ENCODE results near the gene CRELD2. TPM values are rescaled to one million over a fixed set of nuclear protein-coding genes. Genes with fewer than 3 reads are reported as not detected.

Gene CRELD2
- total RNA-seq, 1 donor from 2014 or later: 24.9 TPM

DNA sequence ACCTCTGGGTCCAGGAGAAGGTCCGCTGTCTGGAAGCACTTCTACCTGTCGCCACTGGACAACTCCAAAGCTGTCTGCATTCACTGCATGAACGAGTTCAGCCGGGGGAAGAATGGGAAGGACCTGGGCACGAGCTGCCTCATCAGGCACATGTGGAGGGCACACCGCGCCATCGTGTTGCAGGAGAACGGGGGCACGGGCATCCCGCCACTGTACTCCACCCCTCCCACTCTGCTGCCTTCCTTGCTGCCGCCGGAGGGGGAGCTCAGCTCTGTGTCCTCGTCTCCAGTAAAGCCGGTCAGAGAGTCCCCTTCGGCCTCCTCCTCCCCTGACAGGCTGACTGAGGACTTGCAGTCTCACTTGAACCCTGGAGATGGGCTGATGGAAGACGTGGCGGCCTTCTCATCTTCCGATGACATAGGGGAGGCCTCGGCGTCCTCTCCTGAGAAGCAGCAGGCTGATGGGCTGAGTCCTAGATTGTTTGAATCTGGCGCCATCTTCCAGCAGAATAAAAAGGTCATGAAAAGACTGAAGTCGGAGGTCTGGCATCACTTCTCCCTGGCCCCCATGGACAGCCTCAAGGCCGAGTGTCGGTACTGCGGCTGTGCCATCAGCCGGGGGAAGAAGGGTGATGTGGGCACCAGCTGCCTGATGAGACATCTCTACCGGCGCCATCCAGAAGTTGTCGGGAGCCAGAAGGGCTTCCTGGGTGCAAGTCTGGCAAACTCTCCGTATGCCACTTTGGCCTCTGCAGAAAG is 33.8 kb upstream of the CRELD2 start:
- peaks cover 27% of the 10 kb centered on the region for H3K4me1 Mint-ChIP-seq (ENCODE audit: low read depth, unreplicated experiment)
- H3K27me3 Mint-ChIP-seq (ENCODE audit: unreplicated experiment): peaks cover 10% of the 10 kb centered on the region
- no peak overlapping the region for H3K4me3 Mint-ChIP-seq (ENCODE audit: unreplicated experiment)
- peaks cover 39% of the 10 kb centered on the region for H3K36me3 Mint-ChIP-seq (ENCODE audit: unreplicated experiment)
- no peak overlapping the region for H3K27ac Mint-ChIP-seq (ENCODE audit: unreplicated experiment)
- TF ChIP-seq, protein P1, sequence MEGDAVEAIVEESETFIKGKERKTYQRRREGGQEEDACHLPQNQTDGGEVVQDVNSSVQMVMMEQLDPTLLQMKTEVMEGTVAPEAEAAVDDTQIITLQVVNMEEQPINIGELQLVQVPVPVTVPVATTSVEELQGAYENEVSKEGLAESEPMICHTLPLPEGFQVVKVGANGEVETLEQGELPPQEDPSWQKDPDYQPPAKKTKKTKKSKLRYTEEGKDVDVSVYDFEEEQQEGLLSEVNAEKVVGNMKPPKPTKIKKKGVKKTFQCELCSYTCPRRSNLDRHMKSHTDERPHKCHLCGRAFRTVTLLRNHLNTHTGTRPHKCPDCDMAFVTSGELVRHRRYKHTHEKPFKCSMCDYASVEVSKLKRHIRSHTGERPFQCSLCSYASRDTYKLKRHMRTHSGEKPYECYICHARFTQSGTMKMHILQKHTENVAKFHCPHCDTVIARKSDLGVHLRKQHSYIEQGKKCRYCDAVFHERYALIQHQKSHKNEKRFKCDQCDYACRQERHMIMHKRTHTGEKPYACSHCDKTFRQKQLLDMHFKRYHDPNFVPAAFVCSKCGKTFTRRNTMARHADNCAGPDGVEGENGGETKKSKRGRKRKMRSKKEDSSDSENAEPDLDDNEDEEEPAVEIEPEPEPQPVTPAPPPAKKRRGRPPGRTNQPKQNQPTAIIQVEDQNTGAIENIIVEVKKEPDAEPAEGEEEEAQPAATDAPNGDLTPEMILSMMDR (IDR thresholded peaks at IDR 0.05; ENCODE audit: partially characterized antibody, unreplicated experiment): no peak
- peaks cover 25% of the 10 kb centered on the region for H3K9me3 Mint-ChIP-seq (ENCODE audit: unreplicated experiment)
- no peak for DNase-seq

DNA sequence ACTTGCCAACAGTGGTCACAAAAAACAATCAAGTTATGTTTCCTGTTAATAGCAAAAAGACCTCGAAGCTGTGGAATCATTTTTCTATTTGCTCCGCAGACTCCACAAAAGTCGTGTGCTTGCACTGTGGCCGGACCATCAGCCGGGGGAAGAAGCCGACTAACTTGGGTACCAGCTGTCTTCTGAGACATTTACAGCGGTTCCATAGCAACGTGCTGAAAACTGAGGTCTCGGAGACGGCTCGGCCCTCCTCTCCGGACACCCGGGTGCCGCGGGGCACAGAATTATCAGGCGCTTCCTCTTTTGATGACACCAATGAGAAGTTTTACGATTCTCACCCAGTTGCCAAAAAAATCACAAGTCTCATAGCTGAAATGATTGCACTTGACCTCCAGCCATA is 33.2 kb upstream of the CRELD2 start:
- Mint-ChIP-seq H3K36me3 (ENCODE audit: unreplicated experiment) (peaks cover 40% of the 10 kb centered on the region), H3K27me3 (ENCODE audit: unreplicated experiment) (peaks cover 12% of the 10 kb centered on the region), H3K4me1 (ENCODE audit: low read depth, unreplicated experiment) (peaks cover 22% of the 10 kb centered on the region), H3K4me3 (ENCODE audit: unreplicated experiment) (no peak overlapping the region), H3K27ac (ENCODE audit: unreplicated experiment) (no peak overlapping the region), H3K9me3 (ENCODE audit: unreplicated experiment) (peaks cover 23% of the 10 kb centered on the region)
- no peak for DNase-seq
- TF ChIP-seq, protein P1 (IDR thresholded peaks at IDR 0.05; ENCODE audit: partially characterized antibody, unreplicated experiment): no peak

DNA sequence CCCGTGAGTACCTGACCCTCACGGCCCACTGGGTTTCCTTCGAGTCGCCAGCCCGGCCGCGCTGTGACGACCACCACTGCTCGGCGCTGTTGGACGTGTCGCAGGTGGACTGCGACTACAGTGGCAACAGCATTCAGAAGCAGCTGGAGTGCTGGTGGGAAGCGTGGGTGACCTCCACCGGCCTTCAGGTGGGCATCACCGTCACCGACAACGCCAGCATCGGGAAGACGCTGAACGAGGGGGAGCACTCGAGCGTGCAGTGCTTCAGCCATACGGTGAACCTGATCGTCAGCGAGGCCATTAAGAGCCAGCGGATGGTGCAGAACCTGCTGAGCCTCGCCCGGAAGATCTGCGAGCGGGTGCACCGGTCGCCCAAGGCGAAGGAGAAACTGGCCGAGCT is 32.6 kb upstream of the CRELD2 start:
- Mint-ChIP-seq H3K36me3 (ENCODE audit: unreplicated experiment) (peaks cover 40% of the 10 kb centered on the region), H3K4me3 (ENCODE audit: unreplicated experiment) (no peak overlapping the region), H3K9me3 (ENCODE audit: unreplicated experiment) (peaks cover 21% of the 10 kb centered on the region), H3K27ac (ENCODE audit: unreplicated experiment) (no peak overlapping the region), H3K27me3 (ENCODE audit: unreplicated experiment) (peaks cover 12% of the 10 kb centered on the region), H3K4me1 (ENCODE audit: low read depth, unreplicated experiment) (peaks cover 19% of the 10 kb centered on the region)
- TF ChIP-seq, protein P1 (IDR thresholded peaks at IDR 0.05; ENCODE audit: partially characterized antibody, unreplicated experiment): no peak
- no peak for DNase-seq

DNA sequence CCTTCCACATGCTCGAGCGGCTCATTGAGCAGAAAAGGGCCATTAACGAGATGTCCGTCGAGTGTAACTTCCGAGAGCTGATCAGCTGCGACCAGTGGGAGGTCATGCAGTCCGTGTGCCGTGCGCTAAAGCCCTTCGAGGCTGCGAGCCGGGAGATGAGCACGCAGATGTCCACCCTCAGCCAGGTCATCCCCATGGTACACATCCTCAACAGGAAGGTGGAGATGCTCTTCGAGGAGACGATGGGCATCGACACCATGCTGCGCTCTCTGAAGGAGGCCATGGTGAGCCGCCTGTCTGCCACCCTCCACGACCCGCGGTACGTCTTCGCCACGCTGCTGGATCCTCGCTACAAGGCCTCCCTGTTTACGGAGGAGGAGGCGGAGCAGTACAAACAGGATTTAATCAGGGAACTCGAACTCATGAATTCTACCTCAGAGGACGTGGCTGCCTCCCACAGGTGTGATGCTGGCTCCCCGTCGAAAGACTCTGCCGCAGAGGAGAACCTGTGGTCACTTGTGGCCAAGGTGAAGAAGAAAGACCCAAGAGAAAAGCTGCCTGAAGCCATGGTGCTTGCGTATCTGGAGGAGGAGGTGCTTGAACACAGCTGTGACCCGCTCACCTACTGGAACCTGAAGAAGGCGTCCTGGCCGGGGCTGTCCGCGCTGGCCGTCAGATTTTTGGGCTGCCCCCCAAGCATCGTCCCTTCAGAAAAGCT is 31.9 kb upstream of the CRELD2 start:
- Mint-ChIP-seq H3K4me3 (ENCODE audit: unreplicated experiment) (no peak overlapping the region), H3K36me3 (ENCODE audit: unreplicated experiment) (peaks cover 46% of the 10 kb centered on the region), H3K27me3 (ENCODE audit: unreplicated experiment) (peaks cover 12% of the 10 kb centered on the region), H3K27ac (ENCODE audit: unreplicated experiment) (no peak overlapping the region), H3K4me1 (ENCODE audit: low read depth, unreplicated experiment) (peaks cover 22% of the 10 kb centered on the region), H3K9me3 (ENCODE audit: unreplicated experiment) (peaks cover 24% of the 10 kb centered on the region)
- no peak for DNase-seq
- TF ChIP-seq, protein P1 (IDR thresholded peaks at IDR 0.05; ENCODE audit: partially characterized antibody, unreplicated experiment): no peak

DNA sequence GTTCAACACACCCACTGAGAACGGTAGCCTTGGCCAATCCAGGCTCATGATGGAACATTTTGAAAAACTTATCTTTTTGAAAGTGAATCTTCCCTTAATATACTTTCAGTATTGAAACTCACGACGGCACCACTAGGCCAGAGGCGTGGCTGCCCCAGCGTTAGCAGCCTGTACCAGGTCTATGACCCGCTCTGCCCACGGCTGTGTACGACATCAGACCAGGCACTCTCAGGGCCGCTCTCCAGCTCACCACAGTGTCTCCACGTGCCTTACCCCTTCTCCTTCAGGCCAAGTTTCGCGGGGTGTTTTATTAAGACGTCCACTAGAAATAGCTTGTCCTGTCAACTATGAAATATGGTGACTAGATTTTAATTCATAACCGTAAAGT is 31.4 kb upstream of the CRELD2 start:
- H3K36me3 Mint-ChIP-seq (ENCODE audit: unreplicated experiment): peaks cover 48% of the 10 kb centered on the region
- DNase-seq: no peak
- H3K4me1 Mint-ChIP-seq (ENCODE audit: low read depth, unreplicated experiment): peaks cover 22% of the 10 kb centered on the region
- H3K27ac Mint-ChIP-seq (ENCODE audit: unreplicated experiment): no peak overlapping the region
- peaks cover 27% of the 10 kb centered on the region for H3K9me3 Mint-ChIP-seq (ENCODE audit: unreplicated experiment)
- H3K27me3 Mint-ChIP-seq (ENCODE audit: unreplicated experiment): peaks cover 10% of the 10 kb centered on the region
- TF ChIP-seq, protein P1 (IDR thresholded peaks at IDR 0.05; ENCODE audit: partially characterized antibody, unreplicated experiment): no peak
- H3K4me3 Mint-ChIP-seq (ENCODE audit: unreplicated experiment): no peak overlapping the region
